EH (cell line): Measurements from ENCODE around the gene MX1.
A peak's percentile ranks its signal among the peaks of the same experiment; 100 is the strongest.

Experiments
- DNase-seq: peaks from one replicate; pipeline ENCODE4 v3.0.0-alpha.2; 2015; ENCODE audit warnings: low read depth

Gene MX1

DNA sequence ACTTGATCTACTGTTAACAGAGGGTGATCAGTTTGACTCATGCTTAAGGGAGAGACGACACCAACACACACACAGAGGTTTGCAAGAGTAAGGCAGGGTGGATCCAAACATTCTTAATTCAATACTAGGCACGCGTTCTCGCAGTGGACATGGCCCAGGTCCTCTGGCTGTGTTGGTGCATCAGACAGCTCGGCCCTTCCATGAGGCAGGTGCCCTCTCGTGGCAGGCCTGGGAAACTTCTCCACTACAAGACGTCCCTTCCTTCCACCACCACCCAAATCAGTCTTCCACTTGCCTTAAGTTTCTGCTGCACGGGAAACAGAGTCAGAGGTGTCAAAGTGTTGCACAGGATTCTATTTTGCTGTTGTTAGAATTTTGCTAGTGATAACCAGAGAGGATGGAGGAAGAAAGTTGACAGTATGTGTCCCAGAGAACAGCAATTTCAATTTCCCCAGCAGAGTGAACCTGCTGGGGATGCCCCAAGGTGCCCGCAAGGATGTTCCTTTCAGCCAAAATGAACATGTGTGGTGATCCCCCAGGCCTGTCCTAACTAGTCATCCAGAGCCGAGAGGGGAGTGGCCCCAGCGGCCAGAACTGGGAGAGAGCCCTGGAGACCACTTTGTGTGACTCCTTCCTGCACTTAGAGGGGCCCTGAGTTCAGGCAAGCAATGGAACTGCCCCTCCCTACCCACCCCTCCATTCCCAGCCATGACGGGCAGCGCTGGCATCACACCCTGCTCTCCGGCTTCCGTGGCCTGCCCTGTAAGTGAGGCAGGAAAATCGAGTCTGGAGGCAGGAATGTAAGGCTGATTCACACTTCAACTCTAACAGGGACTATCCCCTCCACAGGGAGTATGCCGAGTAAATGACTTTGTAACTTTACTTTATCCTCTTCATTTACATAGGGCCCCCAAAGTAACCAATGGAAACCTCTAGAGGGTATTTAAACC is 34.8 kb downstream of the MX1 start:
- peak; percentile 75 for DNase-seq

DNA sequence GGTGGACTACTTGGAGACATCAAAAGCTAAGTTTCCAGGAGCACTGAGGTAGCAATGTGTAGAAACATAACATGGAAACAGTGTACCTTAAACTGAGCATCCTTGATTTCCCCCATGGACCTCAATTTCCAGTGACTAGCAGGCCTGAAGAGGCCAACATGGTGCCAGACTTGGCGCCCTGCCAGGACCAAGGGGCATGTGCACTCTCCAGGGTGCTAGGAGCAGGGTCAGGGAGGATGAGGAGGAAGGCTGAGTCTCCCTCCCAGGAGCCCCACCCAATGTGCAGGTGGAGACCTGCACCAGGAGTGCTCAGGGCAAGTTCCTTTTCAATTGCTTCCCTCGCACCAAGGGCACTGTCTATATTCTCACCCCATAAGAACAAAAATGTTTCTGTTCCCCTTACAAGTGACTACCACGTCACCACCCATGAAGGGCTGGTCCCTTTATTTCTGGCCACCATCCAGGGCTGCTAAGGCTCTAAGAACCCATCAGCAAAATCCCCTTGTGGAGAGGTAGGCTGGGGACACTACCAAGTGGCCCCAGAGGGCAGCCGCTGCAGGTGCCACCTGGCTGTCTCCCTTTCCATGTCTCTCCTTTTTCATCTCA is 39.2 kb downstream of the MX1 start:
- DNase-seq = no peak

DNA sequence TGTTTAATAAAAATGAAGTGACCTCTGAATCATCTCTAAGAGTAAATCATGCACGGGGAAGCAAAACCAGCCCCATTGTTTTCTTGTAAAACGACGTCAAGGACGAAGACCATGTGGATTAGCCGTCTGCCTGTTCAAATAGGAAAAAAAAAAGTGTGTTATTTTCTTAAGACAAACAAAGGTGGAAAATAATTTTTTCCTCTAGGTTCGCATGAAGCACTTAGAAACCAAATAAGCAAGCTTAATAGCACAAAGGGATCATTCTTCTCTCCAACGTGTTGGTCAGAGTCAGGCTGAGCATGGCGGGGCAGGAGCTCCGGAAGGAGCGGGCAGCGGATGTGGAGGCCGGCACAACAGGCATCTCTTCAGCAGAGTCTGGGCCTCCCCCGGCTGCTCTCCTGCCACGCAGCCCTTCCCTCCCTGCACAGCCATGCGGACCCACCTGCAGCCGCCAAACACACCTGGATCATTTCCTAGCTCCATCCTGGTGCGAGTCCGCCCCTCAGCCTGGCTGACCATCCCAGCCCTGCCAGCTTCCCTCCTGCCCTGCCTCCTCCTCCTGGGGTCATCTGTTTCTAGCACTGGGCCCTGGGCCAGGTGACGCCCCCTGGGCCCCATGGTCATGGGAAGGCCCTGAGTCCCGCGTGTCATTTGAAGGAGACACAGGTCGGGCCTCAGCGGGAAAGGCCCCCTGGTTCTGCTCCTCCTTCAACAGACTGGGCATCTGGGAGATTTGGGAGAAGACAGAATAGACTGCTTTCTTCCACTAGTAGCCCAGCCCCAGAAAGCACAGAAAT is 40.2 kb downstream of the MX1 start:
- DNase-seq = no peak

DNA sequence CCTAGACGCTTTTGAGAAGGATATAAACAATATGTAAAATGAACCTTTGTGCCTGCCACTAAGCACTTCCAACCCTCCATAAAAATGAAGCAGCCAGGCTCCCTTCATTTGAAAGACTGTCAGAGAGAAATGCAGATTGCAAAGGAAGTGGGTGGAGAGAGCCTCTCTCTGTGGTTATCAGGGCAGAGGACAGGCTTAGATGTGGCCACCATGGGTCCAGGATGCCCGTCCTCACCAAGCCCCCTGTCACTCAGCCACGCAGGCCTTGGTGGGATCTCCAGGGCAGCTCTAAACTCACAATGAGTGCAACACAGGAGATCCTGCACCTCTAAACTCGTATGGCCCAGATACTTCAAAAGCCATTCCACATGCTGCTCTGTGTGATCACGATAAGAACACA is 44.0 kb downstream of the MX1 start:
- DNase-seq = no peak

DNA sequence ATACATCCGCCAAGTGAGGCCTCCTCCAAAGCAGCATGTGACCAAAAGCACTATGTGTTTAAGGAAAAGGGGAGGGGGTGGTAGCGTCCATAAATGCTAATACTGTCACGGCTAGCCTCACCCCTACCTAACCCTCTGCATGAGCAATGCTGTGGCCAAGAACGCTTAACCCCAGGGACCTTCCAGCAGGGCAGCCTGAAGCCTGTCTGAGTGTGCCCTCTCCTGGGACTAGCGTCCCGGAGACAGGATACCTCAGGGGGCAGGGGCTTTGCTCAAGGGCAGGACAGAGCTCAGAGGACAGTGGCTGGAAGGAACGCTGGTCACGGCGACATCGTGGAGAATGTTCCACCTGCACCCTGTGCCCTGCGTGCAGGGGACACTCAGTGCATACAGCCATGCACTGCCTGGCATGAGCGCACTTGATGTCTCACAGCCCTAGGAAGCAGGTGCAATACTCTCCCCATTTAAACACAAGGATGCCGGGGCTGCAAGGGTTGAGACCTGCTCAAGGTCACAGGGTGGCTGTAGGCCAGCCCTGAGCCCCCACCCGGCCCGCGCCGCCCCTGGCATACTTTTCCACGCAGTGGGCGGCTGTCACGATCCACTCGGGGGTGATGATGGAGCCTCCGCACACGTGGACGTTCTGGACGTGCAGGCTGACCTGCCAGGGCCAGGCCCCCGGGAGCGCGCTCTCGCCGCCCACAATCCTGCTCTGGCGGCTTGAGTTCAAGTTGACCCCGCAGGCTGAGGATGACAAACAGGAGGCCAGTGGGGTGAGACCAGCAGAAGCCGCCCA is 46.9 kb downstream of the MX1 start:
- no peak for DNase-seq

DNA sequence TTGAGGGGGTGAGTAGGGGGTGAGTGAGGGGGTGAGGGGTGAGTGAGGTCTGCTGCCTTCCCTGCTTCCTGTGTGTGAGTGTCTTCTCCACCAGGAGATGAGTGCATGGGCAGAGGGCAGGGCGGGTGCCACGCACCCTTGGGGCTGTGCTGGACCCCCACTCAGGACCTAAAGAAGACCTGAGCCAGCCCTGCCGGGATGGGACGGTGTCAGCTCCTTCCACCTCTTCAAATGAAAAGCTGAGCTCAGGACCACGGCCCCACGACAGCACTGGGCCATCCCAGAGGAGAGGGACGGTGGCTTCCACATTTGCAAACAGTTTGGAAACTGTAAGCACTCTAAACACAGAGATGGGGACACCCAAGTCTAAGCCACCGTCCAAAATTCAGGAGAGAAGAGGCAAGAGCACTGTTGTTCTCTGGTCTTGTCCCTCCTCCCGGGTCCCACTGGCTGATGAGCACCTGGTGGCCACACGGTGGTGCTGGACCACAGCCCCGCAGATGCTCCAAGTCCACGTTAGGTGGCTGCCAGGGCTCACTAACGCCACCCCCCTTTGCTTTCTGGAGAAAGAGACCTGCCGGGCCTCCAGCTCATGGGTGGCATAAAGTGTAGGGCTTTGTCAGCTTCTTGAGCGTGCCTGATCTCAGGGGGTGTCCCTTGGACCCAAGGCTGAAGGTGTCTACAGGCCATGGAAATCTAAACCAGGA is 49.8 kb downstream of the MX1 start:
- DNase-seq = no peak

DNA sequence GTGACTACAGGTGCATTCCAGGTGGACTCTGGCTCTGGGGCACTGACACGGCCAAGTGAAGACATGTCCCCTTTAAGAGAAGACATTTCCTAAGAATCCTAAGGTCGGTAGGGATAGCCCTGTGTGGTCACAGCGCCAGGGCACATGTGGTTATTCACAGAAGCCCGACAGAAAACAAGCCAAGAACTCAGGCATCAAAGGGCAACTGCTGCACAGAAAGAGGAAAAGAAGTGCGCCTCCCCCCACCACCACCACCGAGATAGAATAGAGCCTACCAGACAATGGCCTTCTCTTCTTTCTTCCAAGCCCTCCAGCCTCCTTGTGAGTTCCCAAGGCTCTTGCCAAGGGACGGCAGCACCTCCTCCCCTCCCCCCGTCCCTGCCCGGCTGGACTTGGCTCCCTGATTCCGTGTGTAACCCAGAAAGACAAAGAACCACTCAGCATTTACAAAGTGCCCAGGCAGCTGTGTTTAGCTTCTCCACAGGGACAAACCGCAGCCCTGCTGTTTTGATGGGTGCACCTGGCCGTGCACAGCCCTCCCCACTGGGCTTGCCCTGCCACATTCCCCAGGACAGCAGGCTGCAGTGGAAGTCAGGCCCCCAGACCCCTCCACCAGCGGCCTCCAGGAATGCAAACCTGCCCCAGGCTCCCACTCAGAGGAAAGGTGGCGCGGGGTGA is 51.7 kb downstream of the MX1 start:
- DNase-seq = no peak

DNA sequence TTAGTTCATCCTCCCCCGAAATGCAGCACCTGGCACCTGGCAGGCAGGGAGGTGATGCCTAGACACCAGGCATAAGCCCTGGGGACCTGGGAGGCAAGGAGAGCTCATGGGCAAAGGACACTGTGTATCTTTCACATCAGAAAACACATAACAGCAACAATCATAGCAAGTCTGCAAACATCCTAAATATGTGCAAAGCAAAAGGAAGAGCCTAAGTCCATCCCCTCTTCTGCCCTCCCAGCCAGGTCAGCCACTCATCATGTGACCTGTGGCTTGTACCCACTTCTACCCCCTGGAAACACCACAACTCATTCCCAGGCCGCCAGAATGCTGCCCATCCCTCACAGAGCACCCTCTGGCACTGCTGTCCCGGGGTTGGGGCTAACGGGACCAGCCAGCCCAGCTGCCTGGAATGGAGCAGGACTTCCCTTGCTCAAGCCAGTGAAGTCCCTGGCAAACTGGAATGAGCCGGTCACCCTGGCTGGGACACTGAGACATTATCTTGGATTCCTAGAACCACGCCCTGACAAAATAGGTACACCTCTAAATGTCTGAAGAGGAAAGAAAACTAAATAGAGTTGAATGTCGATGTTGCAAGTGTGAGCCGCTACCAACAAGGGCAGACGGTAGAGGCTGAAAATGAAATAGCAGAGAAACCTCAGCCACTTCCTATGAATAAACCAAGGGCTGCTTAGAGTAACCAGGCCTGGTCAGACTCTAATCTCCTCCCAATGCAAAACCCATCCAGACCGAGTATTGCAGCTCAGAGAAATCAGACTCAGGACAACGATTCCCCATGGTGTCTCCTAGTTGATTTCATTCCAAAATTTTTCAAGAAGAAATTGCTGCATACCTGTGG is 52.5 kb downstream of the MX1 start:
- DNase-seq = no peak

DNA sequence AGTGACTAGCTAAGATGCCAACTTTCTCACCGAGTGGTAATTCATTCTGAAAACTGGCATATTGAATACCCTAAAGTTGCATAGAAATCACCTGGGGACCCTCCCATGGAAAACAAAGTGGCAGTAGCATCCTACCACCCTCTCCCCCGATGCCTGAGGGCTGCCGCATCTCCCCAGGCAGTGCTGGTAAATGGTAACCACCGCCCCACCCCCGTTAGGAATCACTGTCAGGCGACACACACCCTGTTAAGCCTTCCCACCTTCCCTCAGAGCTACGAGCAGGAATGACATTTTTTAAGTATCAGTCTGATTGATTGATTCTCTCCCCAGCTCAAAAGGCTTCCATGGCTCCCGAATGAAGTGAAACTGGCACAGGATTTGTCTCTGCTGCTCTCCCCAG is 53.6 kb downstream of the MX1 start:
- no peak for DNase-seq

DNA sequence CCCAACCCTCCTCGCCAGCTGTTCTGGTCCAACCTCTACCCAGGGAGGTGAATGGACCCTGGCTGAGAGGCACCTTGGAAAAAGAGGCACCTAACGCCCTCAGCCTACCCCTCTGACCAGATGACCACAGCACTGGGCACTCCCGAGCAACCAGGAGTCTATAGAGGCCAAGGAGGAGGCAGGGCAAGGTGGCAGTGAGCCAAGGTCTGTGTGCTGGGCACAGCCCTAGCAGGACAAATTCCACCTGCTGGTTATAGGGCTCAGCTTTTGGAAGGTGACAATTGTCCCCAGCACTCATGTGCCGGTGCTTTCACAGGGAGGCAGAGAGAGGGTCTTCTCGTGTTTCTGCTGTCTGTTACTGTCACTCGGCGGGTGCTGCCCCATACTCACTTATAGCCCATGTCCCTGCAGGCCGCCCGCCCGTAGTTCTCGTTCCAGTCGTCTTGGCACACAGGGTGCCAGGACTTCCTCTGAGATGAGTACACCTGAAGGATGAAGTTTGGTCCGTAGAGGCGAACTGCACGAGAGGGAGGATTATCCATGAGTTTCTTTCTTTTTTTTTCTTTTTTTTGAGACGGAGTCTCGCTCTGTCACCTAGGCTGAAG is 54.1 kb downstream of the MX1 start:
- no peak for DNase-seq

DNA sequence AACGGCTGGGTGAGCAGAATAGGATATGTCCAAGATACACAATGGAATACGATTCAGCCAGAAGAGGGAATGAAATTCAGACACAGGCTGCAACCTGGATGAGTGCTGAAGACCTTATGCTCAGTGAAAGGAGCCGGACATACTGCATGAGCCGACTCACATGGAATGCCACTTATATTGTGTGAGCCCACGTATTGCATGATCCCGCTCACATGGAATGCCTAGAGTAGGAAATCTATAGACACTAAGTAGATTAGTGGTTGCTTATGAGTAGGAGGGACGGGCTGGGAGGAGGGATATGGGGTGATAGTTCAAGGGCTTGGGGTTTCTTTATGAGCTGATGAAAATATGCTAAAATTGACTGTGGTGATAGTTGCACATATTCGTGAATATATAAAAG is 55.2 kb downstream of the MX1 start:
- DNase-seq = peak; percentile 37

DNA sequence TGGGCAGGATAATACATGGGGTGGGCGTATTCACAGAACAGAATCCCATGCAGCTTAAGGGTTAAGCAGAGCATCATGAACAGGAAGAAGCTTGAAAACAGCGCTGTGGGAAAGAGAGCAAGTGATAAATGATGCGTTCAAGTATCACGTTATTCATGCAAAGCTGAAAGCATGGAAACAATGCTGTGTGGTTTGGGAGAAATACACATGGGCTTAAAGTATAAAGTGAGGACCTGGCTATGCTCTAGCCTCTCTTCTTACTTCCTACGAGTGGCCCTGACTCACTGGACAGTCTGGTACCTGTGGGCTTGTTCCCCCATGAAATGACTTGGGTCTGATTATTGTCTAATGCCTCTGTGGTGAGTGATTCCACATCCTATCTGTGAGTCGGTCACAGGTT is 56.3 kb downstream of the MX1 start:
- no peak for DNase-seq

DNA sequence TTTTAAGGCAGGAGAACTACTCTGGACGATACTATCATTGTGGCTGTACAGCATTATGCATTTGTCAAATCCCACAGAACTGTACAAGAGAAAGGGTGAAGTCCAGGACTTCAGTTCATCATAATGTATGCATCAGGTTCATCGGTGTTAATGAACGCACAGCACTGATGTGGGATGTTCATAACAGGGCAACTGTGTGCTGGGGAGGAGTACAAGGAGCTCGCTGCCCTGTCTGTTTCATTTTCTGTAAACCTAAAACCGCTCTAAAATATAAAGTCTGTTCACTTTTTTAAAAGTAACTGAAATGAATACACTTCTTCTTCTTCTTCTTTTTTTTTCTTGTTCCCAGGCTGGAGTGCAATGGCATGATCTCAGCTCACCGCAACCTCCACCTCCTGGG is 56.9 kb downstream of the MX1 start:
- DNase-seq = no peak

DNA sequence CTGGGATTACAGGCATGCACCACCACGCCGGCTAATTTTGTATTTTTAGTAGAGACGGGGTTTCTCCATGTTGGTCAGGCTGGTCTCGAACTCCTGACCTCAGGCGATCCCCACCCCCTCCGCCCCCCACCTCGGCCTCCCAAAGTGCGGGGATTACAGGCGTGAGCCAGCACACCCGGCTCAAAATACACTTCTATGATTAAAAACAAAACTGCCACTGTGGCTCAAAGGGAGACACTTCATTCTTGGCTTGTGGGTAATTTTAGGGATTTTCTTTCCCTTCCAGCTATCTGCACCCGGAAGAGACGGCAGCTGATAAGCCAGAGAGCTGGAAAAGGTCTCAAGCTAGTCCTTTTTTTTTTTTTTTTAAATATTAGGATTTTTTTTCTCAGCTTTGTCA is 57.4 kb downstream of the MX1 start:
- no peak for DNase-seq

DNA sequence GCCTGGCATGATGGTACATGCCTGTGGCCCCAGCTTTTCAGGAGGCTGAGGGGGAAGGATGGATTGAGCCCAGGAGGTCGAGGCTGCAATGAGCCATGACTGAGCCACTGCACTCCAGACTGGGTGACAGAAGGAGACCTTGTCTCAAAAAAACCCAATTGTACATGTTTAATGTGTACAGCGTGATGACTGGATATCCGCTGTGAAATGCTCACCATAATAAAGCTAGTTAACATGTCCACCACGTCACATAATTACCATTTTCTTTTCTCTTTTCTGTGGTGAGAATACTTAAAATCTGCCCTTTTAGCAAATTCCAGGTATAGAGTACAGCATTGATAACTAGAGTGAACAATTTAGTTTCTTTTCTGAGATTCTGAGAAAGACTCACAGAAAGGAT is 57.9 kb downstream of the MX1 start:
- DNase-seq = no peak

DNA sequence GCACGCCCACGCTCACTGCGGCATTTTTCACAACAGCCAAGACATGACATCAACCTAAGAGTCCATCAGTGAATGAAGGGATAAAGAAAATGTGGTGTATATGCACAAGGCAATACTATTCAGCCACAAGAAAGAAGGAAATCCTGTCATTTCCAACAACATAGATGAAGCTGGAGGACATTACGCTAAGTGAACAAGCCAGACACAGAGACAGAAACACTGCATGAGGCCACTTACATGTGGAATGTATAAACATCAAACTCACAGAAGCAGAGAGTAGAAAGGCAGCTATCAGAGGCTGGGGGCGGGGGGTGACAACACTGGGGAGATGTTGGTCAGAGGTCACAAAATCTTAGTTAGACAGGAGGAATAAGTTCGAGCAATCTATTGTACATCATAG is 61.0 kb downstream of the MX1 start:
- DNase-seq = no peak

DNA sequence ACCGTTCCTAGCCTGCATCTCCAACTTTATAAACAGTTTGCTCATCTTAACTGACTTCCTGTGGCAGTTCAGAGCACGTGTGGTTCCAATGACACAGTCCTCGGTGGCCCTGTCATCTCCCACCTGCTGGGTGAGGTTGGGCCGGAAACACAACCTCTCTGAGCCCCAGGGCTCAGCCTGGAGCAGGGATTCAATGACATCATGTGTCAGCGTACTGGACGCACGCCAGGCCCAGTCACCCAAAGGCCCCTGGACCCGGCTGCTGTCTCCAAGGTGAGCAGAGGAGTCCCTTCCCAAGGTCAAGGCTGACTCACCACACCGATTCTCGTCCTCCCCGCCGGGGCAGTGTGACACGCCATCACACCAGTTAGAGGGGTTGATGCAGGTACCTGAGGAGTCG is 62.0 kb downstream of the MX1 start:
- DNase-seq = no peak

DNA sequence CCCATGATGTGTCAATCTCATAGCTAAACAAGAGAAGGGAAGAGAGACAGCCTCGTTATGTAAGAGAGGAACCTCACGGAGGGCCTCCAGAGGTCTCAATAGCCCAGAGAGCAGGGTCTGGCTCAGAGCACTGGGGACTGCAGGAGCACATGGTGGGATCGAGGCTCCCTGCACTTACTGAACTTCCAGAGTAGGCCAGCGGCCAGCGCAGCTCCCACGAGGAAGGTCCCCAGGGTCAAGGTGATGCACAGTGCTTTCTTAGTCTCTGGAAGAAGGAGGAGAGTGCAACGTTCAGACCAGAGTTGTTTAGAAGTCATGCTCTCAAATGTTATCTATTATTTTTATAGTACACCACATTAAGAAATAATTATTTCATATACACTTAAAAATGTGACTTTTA is 63.3 kb downstream of the MX1 start:
- DNase-seq = no peak

DNA sequence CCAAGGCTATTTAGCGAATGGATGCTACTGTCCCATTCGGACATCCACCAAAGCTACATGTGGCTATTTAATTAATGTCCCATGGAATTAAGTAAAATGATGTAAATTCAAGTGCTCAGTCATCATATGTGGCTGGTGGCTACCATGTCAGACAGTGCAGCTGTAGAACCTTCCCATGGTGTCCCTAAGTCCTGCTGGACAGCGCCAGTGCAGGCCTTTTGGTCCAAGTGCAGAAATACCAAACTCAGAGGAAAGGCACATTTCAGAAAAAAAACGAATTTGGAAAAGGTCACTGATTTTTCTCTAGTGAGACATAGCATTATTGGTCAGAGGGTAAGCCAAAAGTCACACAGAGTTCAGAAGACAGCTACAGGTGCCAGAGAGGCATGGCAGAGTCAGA is 64.3 kb downstream of the MX1 start:
- DNase-seq = no peak

DNA sequence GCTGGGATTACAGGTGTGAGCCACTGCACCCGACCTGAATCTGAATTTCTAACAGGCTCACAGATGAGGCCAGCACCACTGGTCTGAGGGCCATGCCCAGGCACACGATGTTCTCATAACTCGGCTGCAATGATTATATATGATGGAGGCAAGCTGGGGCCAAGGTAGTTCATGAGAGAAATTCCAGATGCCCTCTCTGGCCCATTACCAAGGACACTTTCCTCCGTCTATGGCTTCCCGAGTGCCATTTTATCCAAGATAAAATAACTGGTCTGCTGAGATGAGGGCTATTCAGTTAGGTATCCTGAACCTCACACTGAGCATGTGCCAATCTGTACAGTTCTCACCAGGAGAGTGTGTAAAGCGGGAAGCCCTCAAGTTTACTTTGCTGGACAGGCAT is 65.4 kb downstream of the MX1 start:
- DNase-seq = no peak
